Activated T-helper 2 cell treated with anti-CD3 and anti-CD28 coated beads, Interferon-gamma antibody, Interleukin-2, Interleukin-4, amounts not matched to agents 10 μg/mL and 5 μg/mL and 100 μg/mL, durations not matched to agents 14 hours and 24 hours and 36 hours (primary cell): ENCODE results near the gene METTL3. TPM values are rescaled to one million over a fixed set of nuclear protein-coding genes. Genes with fewer than 3 reads are reported as not detected.

Experiments used
- DNase-seq: peaks from one replicate; pipeline ENCODE4 v3.0.0; 2021; ENCODE audit warnings: low spot score
- H3K27ac Mint-ChIP-seq: one replicate; pipeline ENCODE4 v1.8.0; 2021; ENCODE audit warnings: mixed read lengths
- H3K27me3 Mint-ChIP-seq: one replicate; pipeline ENCODE4 v1.8.0; 2021; ENCODE audit warnings: low read depth, mixed read lengths
- H3K36me3 Mint-ChIP-seq: one replicate; pipeline ENCODE4 v1.8.0; 2021; ENCODE audit warnings: low read depth, mixed read lengths
- H3K4me1 Mint-ChIP-seq: one replicate; pipeline ENCODE4 v1.8.0; 2021; ENCODE audit warnings: low read depth, mixed read lengths
- H3K4me3 Mint-ChIP-seq: one replicate; pipeline ENCODE4 v1.8.0; 2021; ENCODE audit warnings: low read depth, mild to moderate bottlenecking, moderate library complexity, mixed read lengths
- H3K9me3 Mint-ChIP-seq: one replicate; pipeline ENCODE4 v1.8.0; 2021; ENCODE audit warnings: mixed read lengths
- intact Hi-C: fragments of 100-400 bp; cut with micrococcal nuclease; formaldehyde crosslinking; loops from one replicate; pipeline ENCODE4 v1.15.1; 2023
- total RNA-seq: library from RNA; stranded (reverse); gene quantifications from 2 replicates; pipeline ENCODE4 v1.2.3, GENCODE V29; 2022

METTL3 gene
- total RNA-seq, 1 donor from 2014 or later: 76.7 TPM

DNA sequence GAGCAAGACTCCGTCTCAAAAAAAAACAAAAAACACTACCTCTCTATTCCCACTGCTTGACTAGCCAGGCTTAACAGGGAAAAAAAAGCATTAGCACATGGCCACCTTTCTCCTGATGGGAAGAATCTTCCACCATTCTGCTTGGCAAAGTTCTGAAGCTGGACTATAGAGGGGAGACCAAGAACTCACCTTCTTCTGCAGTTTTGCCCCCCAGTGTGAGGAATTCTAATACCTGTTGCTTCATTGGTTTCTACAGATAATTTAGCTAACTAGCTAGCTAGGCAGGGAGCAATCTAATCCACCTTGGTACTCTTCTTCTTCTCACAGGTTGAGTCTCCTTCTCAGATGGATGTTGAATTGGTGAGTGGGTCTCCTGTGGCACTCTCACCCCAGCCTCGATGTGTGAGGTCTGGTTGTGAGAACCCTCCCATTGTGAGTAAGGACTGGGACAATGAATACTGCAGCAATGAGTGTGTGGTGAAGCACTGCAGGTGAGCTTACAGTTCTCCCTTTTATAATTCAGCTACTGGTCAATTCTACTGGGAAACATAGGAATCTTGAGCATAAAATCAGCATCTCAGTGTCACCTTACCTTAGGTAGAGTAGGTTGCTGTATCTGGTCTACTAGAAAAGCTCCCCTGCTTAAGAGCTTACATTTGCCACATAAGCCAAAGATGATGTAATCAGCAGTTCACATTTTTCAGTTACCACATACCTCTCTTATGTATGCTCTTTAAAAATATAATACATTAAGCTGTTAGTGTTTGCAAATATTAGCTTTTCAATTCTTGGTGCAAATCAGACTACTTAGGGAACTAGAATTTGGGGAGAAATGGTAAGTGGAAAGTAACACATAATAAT, 16.0 kb downstream of the METTL3 start:
- Mint-ChIP-seq H3K36me3 (peaks cover 75% of the 10 kb centered on the region), H3K4me1 (peaks cover 14% of the 10 kb centered on the region), H3K4me3 (no peak overlapping the region), H3K27me3 (no peaks in the 10 kb centered on the region), H3K27ac (no peak overlapping the region), H3K9me3 (no peaks in the 10 kb centered on the region)
- intact Hi-C loops: no loop called here
- no peak for DNase-seq

DNA sequence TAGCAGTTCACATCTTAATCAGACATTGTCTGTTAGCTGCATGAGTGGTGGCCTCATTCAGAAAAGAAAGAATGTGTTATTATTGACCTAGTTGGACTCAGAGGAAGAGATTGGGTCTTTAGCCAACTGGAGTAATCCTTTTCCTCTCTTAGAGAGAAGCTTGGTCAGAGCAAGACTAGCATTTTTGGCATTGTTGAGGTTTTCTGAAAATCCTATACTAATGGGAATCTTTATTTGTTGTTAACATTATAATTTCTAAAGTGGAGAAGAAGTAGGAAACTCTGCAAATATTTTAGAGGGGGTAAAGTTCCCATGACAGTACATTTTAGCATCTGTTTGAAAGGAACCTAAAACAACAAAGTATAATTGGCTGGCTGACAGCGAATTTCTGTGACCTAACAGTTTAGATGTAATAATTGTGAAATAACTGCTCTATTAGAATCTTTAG, 24.5 kb downstream of the METTL3 start:
- Mint-ChIP-seq H3K36me3 (peaks cover 35% of the 10 kb centered on the region), H3K4me1 (no peaks in the 10 kb centered on the region), H3K9me3 (no peaks in the 10 kb centered on the region), H3K27ac (no peak overlapping the region), H3K4me3 (no peak overlapping the region), H3K27me3 (no peaks in the 10 kb centered on the region)
- intact Hi-C loops: no loop called here
- no peak for DNase-seq

DNA sequence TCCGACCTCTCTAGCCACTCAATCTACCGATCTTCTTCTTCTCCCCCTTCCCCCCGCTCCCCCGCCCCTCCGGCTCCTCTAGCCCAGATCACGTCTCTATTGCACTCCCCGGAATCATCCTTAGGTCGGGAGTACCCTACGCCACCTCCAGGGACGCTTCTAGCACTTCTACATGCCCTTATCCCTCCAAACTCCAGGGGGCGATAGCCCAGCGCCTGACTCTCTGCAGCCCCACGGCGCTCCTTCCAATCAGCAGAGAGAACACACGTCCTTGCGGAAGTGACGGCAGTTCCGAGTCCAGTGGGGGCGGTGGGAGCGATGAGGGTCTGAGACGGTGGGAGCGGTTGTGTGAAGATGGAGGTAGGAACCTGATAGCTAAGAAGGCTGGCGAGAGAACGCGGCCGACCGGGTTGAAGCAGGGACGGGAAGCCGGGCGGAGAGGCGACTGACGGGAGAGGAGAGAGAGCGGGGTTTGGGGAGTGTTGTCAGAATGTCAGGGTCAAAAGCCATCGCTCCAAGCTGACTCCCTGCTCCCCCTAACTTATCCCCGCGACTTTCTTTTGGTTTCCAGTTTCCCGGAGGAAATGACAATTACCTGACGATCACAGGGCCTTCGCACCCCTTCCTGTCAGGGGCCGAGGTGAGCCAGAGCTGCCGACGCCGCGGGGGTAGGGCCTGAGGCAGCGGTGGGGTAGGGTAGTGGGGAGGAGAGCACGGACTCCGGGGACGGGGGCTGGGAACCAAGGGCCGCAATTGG, 34.0 kb downstream of the METTL3 start, which contains the start of the genes RAB2B and TOX4:
Gene RAB2B, minus strand, starts transcription at position 35 of the 757 bp plus-strand sequence. CDS start 87 bp downstream, outside the sequence.
Gene TOX4, plus strand, starts transcription at position 271 of the 757 bp plus-strand sequence. Its CDS starts 84 bp downstream, at position 355.
- H3K27ac Mint-ChIP-seq: peak within 1 kb of the TSS; percentile 99
- H3K4me1 Mint-ChIP-seq: peaks cover 18% of the 10 kb centered on the region
- peak within 1 kb of the TSS; percentile 99 for H3K4me3 Mint-ChIP-seq
- H3K9me3 Mint-ChIP-seq: no peaks in the 10 kb centered on the region
- intact Hi-C loops: loop anchor here (1.0 kb wide), 7 partner anchors 21 to 208 kb away; partner anchors contain the start of genes CHD8, HNRNPC, METTL3 and SUPT16H
- no peaks in the 10 kb centered on the region for H3K27me3 Mint-ChIP-seq
- peaks cover 36% of the 10 kb centered on the region for H3K36me3 Mint-ChIP-seq
- peak; percentile 97 for DNase-seq

GRCh38 chr14:21476523-21476924, 34.6 kb downstream of the METTL3 start:
- H3K4me1 Mint-ChIP-seq: peaks cover 18% of the 10 kb centered on the region
- peak overlapping the region; percentile 99 for H3K27ac Mint-ChIP-seq
- H3K4me3 Mint-ChIP-seq: peak overlapping the region; percentile 99
- intact Hi-C loops: no loop called here
- H3K9me3 Mint-ChIP-seq: no peaks in the 10 kb centered on the region
- H3K36me3 Mint-ChIP-seq: peaks cover 35% of the 10 kb centered on the region
- H3K27me3 Mint-ChIP-seq: no peaks in the 10 kb centered on the region
- no peak for DNase-seq

- peaks cover 32% of the 10 kb centered on the region for H3K36me3 Mint-ChIP-seq
- H3K27ac Mint-ChIP-seq: peak overlapping the region; percentile 99
- peak overlapping the region; percentile 99 for H3K4me3 Mint-ChIP-seq
- intact Hi-C loops: no loop called here
- no peaks in the 10 kb centered on the region for H3K9me3 Mint-ChIP-seq
- no peaks in the 10 kb centered on the region for H3K27me3 Mint-ChIP-seq
- no peak for DNase-seq
- H3K4me1 Mint-ChIP-seq: peaks cover 18% of the 10 kb centered on the region
Observed at GRCh38 chr14:21475767-21476522, 35.2 kb downstream of the METTL3 start.

- H3K27ac Mint-ChIP-seq: no peak overlapping the region
- DNase-seq: no peak
- intact Hi-C loops: no loop called here
- no peak overlapping the region for H3K4me3 Mint-ChIP-seq
- peaks cover 2% of the 10 kb centered on the region for H3K4me1 Mint-ChIP-seq
- H3K9me3 Mint-ChIP-seq: no peaks in the 10 kb centered on the region
- H3K27me3 Mint-ChIP-seq: no peaks in the 10 kb centered on the region
- H3K36me3 Mint-ChIP-seq: peaks cover 35% of the 10 kb centered on the region
Observed at GRCh38 chr14:21467616-21468015, 43.5 kb downstream of the METTL3 start.

DNA sequence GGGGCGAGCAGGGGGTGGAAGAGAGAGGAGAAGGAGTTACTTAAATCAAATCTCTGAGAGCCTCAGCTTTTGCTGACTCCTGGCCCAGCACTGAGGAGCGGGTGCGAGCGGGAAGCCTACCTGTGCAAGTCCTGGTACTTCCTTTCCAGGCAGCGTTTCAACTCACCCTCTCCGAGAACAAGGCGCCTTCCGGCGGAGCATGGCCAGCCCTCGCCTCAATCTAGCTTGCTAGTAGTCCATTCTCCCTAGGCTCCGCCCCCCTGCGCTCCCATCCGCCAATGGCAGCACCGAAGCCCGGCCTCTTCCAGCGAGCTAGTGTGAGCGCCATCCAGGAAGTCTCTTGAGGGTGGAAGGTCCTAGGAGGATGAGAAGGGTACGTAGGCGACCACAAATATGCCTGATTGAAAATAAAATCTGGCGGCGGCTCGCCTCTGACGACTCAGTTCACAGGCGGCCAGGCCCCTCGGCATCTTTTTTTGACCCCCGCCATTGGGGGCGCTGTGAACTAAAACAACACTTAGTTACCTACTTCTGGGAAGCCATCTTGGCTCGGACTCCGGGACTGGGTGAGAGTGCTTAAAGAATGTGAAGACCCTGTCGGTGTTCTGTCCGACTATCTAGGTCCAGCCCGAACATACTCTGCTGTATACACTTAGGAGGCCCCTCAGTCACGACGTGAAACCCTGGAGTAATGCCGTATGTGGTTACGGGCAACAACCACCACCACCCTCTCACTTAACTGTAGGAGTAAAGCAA, 55.0 kb downstream of the METTL3 start, which contains the start of gene CHD8:
Gene CHD8, minus strand, starts transcription at position 212 of the 756 bp plus-strand sequence. CDS start 24,480 bp downstream, outside the sequence.
- Mint-ChIP-seq H3K27me3 (no peaks in the 10 kb centered on the region), H3K4me3 (peak within 1 kb of the TSS; percentile 94), H3K36me3 (peaks cover 38% of the 10 kb centered on the region), H3K9me3 (no peaks in the 10 kb centered on the region), H3K4me1 (peaks cover 28% of the 10 kb centered on the region), H3K27ac (peak within 1 kb of the TSS; percentile 99)
- intact Hi-C loops: loop anchor here (1.0 to 5.0 kb wide), 7 partner anchors 19 to 187 kb away; partner anchors contain the start of genes HNRNPC, METTL3, SUPT16H and TOX4
- DNase-seq: peak; percentile 100

GRCh38 chr14:21455592-21455911, 55.6 kb downstream of the METTL3 start:
- no peak for DNase-seq
- H3K36me3 Mint-ChIP-seq: peaks cover 35% of the 10 kb centered on the region
- no peaks in the 10 kb centered on the region for H3K27me3 Mint-ChIP-seq
- H3K27ac Mint-ChIP-seq: peak overlapping the region; percentile 99
- peak overlapping the region; percentile 94 for H3K4me3 Mint-ChIP-seq
- H3K4me1 Mint-ChIP-seq: peaks cover 32% of the 10 kb centered on the region
- H3K9me3 Mint-ChIP-seq: no peaks in the 10 kb centered on the region
- intact Hi-C loops: loop anchor here (5.0 kb wide), 1 partner anchor 102 kb away; no protein-coding TSS in a partner anchor

- peaks cover 37% of the 10 kb centered on the region for H3K4me1 Mint-ChIP-seq
- no peaks in the 10 kb centered on the region for H3K9me3 Mint-ChIP-seq
- DNase-seq: no peak
- intact Hi-C loops: loop anchor here (5.0 kb wide), 1 partner anchor 102 kb away; no protein-coding TSS in a partner anchor
- H3K27ac Mint-ChIP-seq: peak overlapping the region; percentile 99
- H3K27me3 Mint-ChIP-seq: no peaks in the 10 kb centered on the region
- peaks cover 39% of the 10 kb centered on the region for H3K36me3 Mint-ChIP-seq
- peak overlapping the region; percentile 94 for H3K4me3 Mint-ChIP-seq
Observed at GRCh38 chr14:21454843-21455544, 56.1 kb downstream of the METTL3 start.

GRCh38 chr14:21449899-21450216, 61.3 kb downstream of the METTL3 start:
- no peaks in the 10 kb centered on the region for H3K27me3 Mint-ChIP-seq
- peaks cover 42% of the 10 kb centered on the region for H3K36me3 Mint-ChIP-seq
- peaks cover 48% of the 10 kb centered on the region for H3K4me1 Mint-ChIP-seq
- H3K27ac Mint-ChIP-seq: peak overlapping the region; percentile 71
- intact Hi-C loops: no loop called here
- H3K9me3 Mint-ChIP-seq: no peaks in the 10 kb centered on the region
- H3K4me3 Mint-ChIP-seq: peak overlapping the region; percentile 31
- DNase-seq: no peak
